Liver (tissue), 3 donors: ENCODE measurements around the gene ZNF563.

Source experiments
- ATF3 ChIP-seq: IDR thresholded peaks from 2 replicates; pipeline ENCODE4 v1.6.1; 2016; ENCODE audit warnings: antibody characterized with exemption
- CTCF ChIP-seq: fragments of 150-350 bp; IDR thresholded peaks from 2 replicates; pipeline ENCODE4 v1.5.1; 2017; ENCODE audit warnings: improper control_type of control experiment, low read depth, low read length; ENCODE audit not compliant: missing input control
- EGR1 ChIP-seq, 2 donors: IDR thresholded peaks; 2 replicates each; pipeline ENCODE4 v1.6.1; 2016 to 2018; ENCODE audit warnings: antibody characterized with exemption in 2 of 2, low read depth in 2 of 2
- GABPA ChIP-seq, 2 donors: IDR thresholded peaks in 1 of 2; conservative IDR thresholded peaks in 1 of 2; 2 replicates each; pipeline ENCODE4 v1.6.1; 2016; ENCODE audit warnings: antibody characterized with exemption in 2 of 2, mild to moderate bottlenecking in 1 of 2, moderate library complexity in 1 of 2
- JUND ChIP-seq, 2 donors: IDR thresholded peaks; 2 replicates each; pipeline ENCODE4 v1.6.1; 2016; ENCODE audit warnings: antibody characterized with exemption in 2 of 2
- MAX ChIP-seq: IDR thresholded peaks from 2 replicates; pipeline ENCODE4 v1.6.1; 2016; ENCODE audit warnings: antibody characterized with exemption
- NR2F2 ChIP-seq: IDR thresholded peaks from 2 replicates; pipeline ENCODE4 v1.6.1; 2016; ENCODE audit warnings: antibody characterized with exemption
- RAD21 ChIP-seq, 2 donors: IDR thresholded peaks; 2 replicates each; pipeline ENCODE4 v1.6.1; 2016; ENCODE audit warnings: antibody characterized with exemption in 2 of 2, mild to moderate bottlenecking in 2 of 2
- REST ChIP-seq: IDR thresholded peaks from 2 replicates; pipeline ENCODE4 v1.6.1; 2016; ENCODE audit warnings: antibody characterized with exemption, mild to moderate bottlenecking
- RXRA ChIP-seq, 2 donors: IDR thresholded peaks; 2 replicates each; pipeline ENCODE4 v1.6.1; 2017 to 2018; ENCODE audit warnings: antibody characterized with exemption in 2 of 2, mild to moderate bottlenecking in 1 of 2
- SP1 ChIP-seq: IDR thresholded peaks from 2 replicates; pipeline ENCODE4 v1.6.1; 2018; ENCODE audit warnings: antibody characterized with exemption, mild to moderate bottlenecking
- TAF1 ChIP-seq: conservative IDR thresholded peaks from 2 replicates; pipeline ENCODE4 v1.6.1; 2016; ENCODE audit warnings: antibody characterized with exemption, mild to moderate bottlenecking
- YY1 ChIP-seq: IDR thresholded peaks from 2 replicates; pipeline ENCODE4 v1.6.1; 2016; ENCODE audit warnings: antibody characterized with exemption, mild to moderate bottlenecking
- ZBTB33 ChIP-seq: IDR thresholded peaks from 2 replicates; pipeline ENCODE4 v1.6.1; 2016; ENCODE audit warnings: antibody characterized with exemption
- donor health status: healthy.
- donor health status: healthy.

- TF ChIP-seq CTCF, result no peak
- no peak for TF ChIP-seq GABPA (IDR thresholded peaks at IDR 0.05 in 1 of 2, conservative IDR thresholded peaks at IDR 0.05 in 1 of 2)
- no peak for TF ChIP-seq RAD21 (IDR thresholded peaks at IDR 0.05)
- TF ChIP-seq RXRA (IDR thresholded peaks at IDR 0.05), result no peak
- TF ChIP-seq REST, result no peak
- no peak for TF ChIP-seq YY1
- TF ChIP-seq EGR1 (IDR thresholded peaks at IDR 0.05; ENCODE audit: low read depth in 2 of 2), result no peak
- TF ChIP-seq TAF1, result no peak
- no peak for TF ChIP-seq NR2F2
- no peak for TF ChIP-seq MAX
- no peak for TF ChIP-seq ZBTB33
- no peak for TF ChIP-seq ATF3
- no peak for TF ChIP-seq SP1
- TF ChIP-seq JUND (IDR thresholded peaks at IDR 0.05), result no peak
Observed at GRCh38 chr19:12325690-12326089, 7.7 kb downstream of the ZNF563 start.
